H7 (cell line): Measurements from ENCODE around the gene STXBP4. TPM values are rescaled to one million over a fixed set of nuclear protein-coding genes. Genes with fewer than 3 reads are reported as not detected.

Experiments used
- DNase-seq: peaks from one replicate; pipeline ENCODE4 v3.0.0; 2012
- H3K27me3 ChIP-seq: 2 replicates; pipeline ENCODE4 v1.6.0; 2011; ENCODE audit warnings: mild to moderate bottlenecking, low read length; ENCODE audit not compliant: control insufficient read depth, insufficient read depth
- H3K36me3 ChIP-seq: replicated peaks from 2 replicates; pipeline ENCODE4 v1.5.1; 2011; ENCODE audit warnings: low read length; ENCODE audit not compliant: control insufficient read depth, insufficient read depth
- H3K4me3 ChIP-seq: 2 replicates; pipeline ENCODE4 v1.5.1; 2011; ENCODE audit warnings: low read depth, mild to moderate bottlenecking, control low read depth, low read length, moderate library complexity; ENCODE audit not compliant: insufficient read depth
- total RNA-seq: library from RNA; depleted of rRNA; stranded (reverse); fragments of >200 nt; shearing (Covaris generic); gene quantifications from 2 replicates; pipeline ENCODE4 v1.2.3, GENCODE V29; 2014

STXBP4 gene
- total RNA-seq, 1 experiment from 2014 or later: 6.0 TPM

DNA sequence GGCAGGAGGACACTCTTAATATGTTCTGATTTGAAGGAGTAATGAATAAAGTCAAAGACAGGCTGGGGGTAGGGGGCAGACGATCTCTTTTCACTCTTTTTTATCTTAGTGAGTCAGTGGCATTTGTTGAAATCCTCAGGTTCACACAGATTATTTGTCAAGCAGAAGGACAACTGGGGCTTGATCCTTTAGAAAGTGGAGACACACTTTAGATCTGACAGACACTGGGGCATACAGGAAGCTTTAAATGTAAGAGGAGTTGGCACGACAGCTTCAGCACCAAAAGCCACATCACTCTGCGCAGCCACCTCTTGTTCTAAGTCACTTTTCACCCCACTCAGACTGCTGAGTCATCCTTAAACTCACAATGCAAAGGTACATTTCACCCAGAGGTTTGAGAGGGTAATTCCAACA, 121.5 kb downstream of the STXBP4 start:
- no peaks in the 10 kb centered on the region for H3K36me3 ChIP-seq
- DNase-seq: no peak
- no peaks in the 10 kb centered on the region for H3K27me3 ChIP-seq
- H3K4me3 ChIP-seq: no peak overlapping the region

DNA sequence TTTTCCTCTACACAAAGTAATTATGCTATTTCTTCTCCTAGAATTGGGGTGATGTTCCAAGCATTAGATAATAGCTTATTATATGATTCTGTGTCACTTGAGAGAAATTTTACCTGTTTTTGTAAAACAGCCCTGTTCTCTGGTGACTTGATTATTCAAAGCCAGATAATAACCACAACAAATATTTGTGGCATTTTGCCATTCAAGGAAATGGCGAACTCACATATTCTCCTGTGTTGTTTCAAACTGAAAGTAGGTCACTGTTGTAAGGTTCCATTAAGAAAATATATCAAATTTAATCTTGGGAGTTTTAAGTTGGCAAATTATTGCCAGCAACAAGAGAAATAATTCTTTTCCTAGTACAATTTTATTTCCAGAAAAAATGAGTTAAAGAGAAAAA, 124.8 kb downstream of the STXBP4 start:
- no peak overlapping the region for H3K4me3 ChIP-seq
- H3K27me3 ChIP-seq: no peaks in the 10 kb centered on the region
- no peak for DNase-seq
- no peaks in the 10 kb centered on the region for H3K36me3 ChIP-seq

DNA sequence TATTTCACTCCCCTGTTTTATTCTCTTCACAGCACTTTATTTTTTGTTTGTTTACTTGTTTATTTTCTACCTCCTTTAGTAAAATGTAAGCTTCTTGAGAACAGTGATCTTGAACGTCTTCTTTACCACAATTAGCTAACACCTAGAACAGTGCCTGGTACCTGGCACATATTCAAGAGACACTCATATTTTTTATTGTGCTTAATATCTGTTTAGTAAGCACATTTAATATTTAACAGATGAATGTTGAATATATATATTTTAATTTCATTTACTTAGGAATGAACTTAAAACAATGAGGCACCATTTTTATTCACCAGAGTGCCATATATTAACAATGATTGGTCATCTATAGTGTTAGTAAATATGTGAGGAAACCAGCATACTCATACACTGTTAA, 130.2 kb downstream of the STXBP4 start:
- DNase-seq: no peak
- no peak overlapping the region for H3K4me3 ChIP-seq
- H3K27me3 ChIP-seq: no peaks in the 10 kb centered on the region
- no peaks in the 10 kb centered on the region for H3K36me3 ChIP-seq

- no peak overlapping the region for H3K4me3 ChIP-seq
- DNase-seq: no peak
These were observed 142.0 kb downstream of the STXBP4 start for GRCh38 chr17:55110521-55110920.

GRCh38 chr17:55114283-55114682, 145.7 kb downstream of the STXBP4 start:
- Histone ChIP-seq H3K27me3 (no peaks in the 10 kb centered on the region), H3K4me3 (no peak overlapping the region), H3K36me3 (no peaks in the 10 kb centered on the region)
- no peak for DNase-seq

More at GRCh38 chr17:55110521-55110920, 142.0 kb downstream of the STXBP4 start:
- H3K27me3 ChIP-seq: no peaks in the 10 kb centered on the region
- H3K36me3 ChIP-seq: no peaks in the 10 kb centered on the region

DNA sequence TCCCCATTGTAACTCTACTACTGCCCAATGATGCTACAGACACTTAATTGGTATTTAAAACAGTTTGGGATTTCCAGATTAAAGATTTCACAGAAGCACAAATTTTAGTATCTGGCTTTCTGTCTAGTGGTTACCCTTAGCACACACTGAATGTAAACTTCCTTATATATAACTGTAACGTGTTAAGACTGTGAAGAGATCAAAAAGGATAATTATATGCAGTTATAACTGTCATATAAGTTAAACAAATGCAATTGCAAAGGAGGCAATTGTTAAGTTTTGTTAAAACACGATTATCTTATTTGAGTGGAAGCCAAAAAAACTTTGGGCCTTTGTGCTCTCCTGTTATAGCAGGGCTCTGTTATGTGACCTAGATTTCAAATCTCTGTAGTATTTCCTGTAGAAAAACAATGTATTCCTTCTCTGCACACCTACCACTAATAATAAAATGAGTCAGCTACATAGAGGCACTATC, 147.9 kb downstream of the STXBP4 start:
- Histone ChIP-seq H3K36me3 (no peaks in the 10 kb centered on the region), H3K27me3 (no peaks in the 10 kb centered on the region), H3K4me3 (no peak overlapping the region)
- no peak for DNase-seq

DNA sequence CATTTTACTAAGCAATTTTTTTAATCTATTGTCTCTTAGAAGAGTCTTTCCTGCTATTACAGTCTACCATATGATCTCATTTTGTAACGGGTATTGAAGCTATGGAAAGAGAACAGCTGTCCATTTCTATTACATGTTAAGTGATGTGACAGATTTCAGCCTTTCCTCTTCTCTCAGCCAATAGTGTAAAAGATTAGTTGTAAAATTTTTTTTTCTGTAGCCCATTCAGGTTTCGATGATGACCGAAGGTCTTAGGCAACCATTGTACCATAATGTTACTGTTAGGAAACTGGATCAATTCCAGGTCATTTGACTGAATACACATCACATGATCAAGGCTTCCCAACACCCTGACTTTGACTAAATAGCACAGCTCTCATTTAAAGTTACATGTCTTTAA, 148.6 kb downstream of the STXBP4 start:
- Histone ChIP-seq H3K36me3 (no peaks in the 10 kb centered on the region), H3K27me3 (no peaks in the 10 kb centered on the region), H3K4me3 (no peak overlapping the region)
- no peak for DNase-seq

- Histone ChIP-seq H3K27me3 (no peaks in the 10 kb centered on the region), H3K4me3 (no peak overlapping the region), H3K36me3 (no peaks in the 10 kb centered on the region)
- DNase-seq: no peak
These were observed 152.1 kb downstream of the STXBP4 start for GRCh38 chr17:55120651-55121050.

DNA sequence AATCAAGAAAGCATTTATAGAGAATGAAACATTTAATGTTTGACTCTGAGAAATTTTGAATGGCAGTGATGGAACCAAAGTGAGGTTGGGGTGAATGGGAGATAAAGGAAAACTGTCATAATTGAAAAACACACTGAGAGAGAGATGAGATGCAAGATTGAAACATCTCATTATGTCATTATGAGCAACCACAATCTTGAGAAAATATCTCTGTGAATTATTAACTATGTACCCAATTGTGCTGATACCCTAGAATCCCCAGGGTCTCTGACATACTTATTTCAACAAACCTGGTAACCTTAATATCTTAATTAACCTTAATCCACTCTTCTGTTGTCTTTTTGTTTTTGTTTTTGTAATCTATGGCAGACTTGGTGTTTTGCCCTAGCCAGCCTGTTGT, 152.7 kb downstream of the STXBP4 start:
- H3K4me3 ChIP-seq: no peak overlapping the region
- H3K27me3 ChIP-seq: no peaks in the 10 kb centered on the region
- H3K36me3 ChIP-seq: no peaks in the 10 kb centered on the region
- DNase-seq: no peak

GRCh38 chr17:55122114-55122513, 153.5 kb downstream of the STXBP4 start:
- DNase-seq: no peak
- Histone ChIP-seq H3K36me3 (no peaks in the 10 kb centered on the region), H3K4me3 (no peak overlapping the region), H3K27me3 (no peaks in the 10 kb centered on the region)

DNA sequence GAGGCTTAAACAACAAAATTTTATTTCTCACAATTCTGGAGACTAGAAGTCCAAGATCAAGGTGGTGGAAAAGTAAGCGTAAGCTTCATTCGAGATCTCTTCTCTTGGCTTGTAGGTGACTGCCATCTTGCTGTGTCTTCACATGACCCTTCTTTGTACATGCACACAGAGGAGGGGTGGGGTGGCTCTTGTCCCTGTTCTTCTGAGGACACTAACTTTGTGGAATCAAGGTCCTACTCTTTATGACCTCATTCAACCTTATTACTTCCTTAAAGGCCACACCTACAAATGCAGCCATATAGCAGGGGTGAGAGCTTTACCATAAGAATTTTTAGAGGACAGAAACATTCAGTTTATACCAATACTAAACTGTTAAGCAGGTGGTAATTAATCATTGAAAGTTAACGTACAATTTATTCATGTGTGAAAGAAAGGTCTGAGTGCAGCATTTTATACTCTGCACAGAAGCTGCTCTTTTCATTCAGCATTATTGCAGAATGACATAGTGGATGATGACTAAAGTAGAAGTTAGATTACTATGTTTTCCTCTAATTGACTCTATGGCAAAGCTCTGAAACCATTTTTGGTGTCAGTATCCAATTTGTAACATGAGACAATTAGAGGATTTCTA, 156.3 kb downstream of the STXBP4 start:
- H3K36me3 ChIP-seq: no peaks in the 10 kb centered on the region
- no peaks in the 10 kb centered on the region for H3K27me3 ChIP-seq
- no peak for DNase-seq
- H3K4me3 ChIP-seq: no peak overlapping the region

- Histone ChIP-seq H3K36me3 (no peaks in the 10 kb centered on the region), H3K4me3 (no peak overlapping the region), H3K27me3 (no peaks in the 10 kb centered on the region)
- no peak for DNase-seq
These were observed 165.0 kb downstream of the STXBP4 start for GRCh38 chr17:55133583-55133982.

DNA sequence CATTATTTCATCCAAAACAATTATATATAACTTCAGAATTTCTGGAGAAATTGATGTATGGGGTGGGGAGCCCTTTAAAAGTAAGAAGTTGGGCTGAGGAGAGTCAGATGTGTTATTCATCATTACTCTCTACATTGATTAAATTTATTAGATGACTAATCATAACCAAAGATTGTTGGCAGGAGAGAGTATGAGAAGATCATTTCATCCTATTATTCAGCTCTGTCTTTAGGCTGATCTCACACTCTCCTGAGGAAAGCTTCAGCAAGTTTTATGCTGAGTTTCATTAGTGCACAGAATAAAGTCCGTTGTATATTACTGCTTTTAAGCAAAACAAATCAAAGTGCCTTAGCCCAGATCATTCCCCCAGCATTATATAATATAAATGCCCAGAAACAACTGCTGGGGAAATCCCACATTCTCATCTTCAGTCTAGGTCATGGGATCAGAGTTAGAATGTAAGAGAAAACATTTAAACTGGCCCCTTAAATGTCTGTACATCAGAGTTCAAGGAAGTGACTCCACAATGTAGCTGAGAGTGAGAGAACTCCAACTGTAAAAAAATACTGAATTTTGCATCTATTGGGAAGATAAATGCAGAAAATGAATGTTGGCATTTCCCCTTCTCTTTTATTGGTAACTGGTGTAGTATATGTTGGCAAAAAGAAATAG, 166.1 kb downstream of the STXBP4 start:
- no peak for DNase-seq
- Histone ChIP-seq H3K36me3 (no peaks in the 10 kb centered on the region), H3K27me3 (no peaks in the 10 kb centered on the region), H3K4me3 (no peak overlapping the region)

DNA sequence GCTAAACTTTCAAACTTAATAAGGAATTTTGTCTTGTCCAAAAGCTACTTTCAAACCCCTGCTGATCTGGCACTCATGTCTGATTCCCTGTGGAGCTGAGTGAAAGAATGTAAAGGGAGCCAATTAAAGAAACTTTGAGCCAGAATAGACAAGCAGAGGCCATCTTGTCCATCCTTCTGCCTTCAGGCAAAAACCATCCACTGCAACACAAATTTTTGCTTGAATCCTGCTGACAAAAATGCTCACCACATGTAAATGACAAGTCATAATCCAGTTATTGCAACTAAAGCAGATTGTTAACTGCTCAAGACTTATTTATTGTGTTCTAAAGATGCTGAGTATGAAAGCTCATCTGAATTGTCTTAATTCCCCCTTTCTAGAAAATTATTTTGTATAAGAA, 172.2 kb downstream of the STXBP4 start:
- H3K36me3 ChIP-seq: no peaks in the 10 kb centered on the region
- H3K27me3 ChIP-seq: no peaks in the 10 kb centered on the region
- no peak for DNase-seq
- H3K4me3 ChIP-seq: no peak overlapping the region

DNA sequence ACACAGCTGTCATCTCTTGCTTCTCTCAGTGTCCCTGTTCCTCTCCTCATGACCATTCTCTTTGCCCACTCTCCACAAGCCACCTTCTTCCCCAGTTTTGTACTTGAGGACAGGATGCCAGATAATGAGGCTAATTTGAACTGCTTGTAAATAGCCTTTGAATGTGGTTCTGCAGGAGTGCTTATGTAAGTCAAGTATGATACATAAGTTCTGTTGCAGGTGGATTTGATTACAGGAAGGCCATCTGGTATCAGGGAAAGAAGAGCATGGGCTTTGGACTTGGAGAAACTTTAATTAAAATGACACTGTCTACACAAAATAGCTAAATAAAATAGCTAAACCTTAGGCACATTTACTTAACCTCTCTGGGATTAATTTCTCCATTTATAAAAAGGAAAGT, 176.0 kb downstream of the STXBP4 start:
- H3K36me3 ChIP-seq: no peaks in the 10 kb centered on the region
- no peaks in the 10 kb centered on the region for H3K27me3 ChIP-seq
- no peak for DNase-seq
- H3K4me3 ChIP-seq: no peak overlapping the region
